HEK293 (cell line): ENCODE measurements around the gene ADAMTS5.

Experiments used
- KLF16 ChIP-seq: fragments of 450-650 bp; formaldehyde crosslinking; IDR thresholded peaks from 2 replicates; pipeline ENCODE4 v1.5.1; 2017; ENCODE audit warnings: missing biosample characterization, missing genetic modification characterization
- TRIM28 ChIP-seq: IDR thresholded peaks from 2 replicates; pipeline ENCODE4 v1.6.1; 2011; ENCODE audit warnings: low read length, control low read depth, borderline replicate concordance
- ZNF121 ChIP-seq: fragments of 450-650 bp; formaldehyde crosslinking; IDR thresholded peaks from 2 replicates; pipeline ENCODE4 v1.5.1; 2016; ENCODE audit warnings: missing biosample characterization, missing genetic modification characterization
- ZNF146 ChIP-seq: fragments of 450-650 bp; formaldehyde crosslinking; IDR thresholded peaks from 2 replicates; pipeline ENCODE4 v1.5.1; 2016; ENCODE audit warnings: missing biosample characterization, missing genetic modification characterization
- ZNF629 ChIP-seq: fragments of 450-650 bp; formaldehyde crosslinking; IDR thresholded peaks from 2 replicates; pipeline ENCODE4 v1.5.1; 2017; ENCODE audit warnings: missing biosample characterization, missing genetic modification characterization
- ZNF660 ChIP-seq: fragments of 450-650 bp; IDR thresholded peaks from 2 replicates; pipeline ENCODE4 v1.5.1; 2018; ENCODE audit warnings: missing biosample characterization, mild to moderate bottlenecking, missing genetic modification characterization
- TF ChIP-seq, protein P1 (sequence below): fragments of 450-650 bp; IDR thresholded peaks from 2 replicates; pipeline ENCODE4 v1.5.1; 2018; ENCODE audit warnings: missing biosample characterization, missing genetic modification characterization
- TF ChIP-seq, protein P2 (sequence below): fragments of 450-650 bp; formaldehyde crosslinking; IDR thresholded peaks from 2 replicates; pipeline ENCODE4 v1.5.1; 2016; ENCODE audit warnings: missing biosample characterization, missing genetic modification characterization
- TF ChIP-seq, protein P3 (sequence below): fragments of 450-650 bp; formaldehyde crosslinking; IDR thresholded peaks from 2 replicates; pipeline ENCODE4 v1.5.1; 2016; ENCODE audit warnings: missing biosample characterization, missing genetic modification characterization, borderline replicate concordance
- TF ChIP-seq, protein P4 (sequence below): fragments of 450-650 bp; formaldehyde crosslinking; IDR thresholded peaks from 2 replicates; pipeline ENCODE4 v1.5.1; 2016; ENCODE audit warnings: missing biosample characterization, missing genetic modification characterization
- TF ChIP-seq, protein P5 (sequence below): fragments of 450-650 bp; formaldehyde crosslinking; IDR thresholded peaks from 2 replicates; pipeline ENCODE4 v1.5.1; 2016; ENCODE audit warnings: missing biosample characterization, missing genetic modification characterization

DNA sequence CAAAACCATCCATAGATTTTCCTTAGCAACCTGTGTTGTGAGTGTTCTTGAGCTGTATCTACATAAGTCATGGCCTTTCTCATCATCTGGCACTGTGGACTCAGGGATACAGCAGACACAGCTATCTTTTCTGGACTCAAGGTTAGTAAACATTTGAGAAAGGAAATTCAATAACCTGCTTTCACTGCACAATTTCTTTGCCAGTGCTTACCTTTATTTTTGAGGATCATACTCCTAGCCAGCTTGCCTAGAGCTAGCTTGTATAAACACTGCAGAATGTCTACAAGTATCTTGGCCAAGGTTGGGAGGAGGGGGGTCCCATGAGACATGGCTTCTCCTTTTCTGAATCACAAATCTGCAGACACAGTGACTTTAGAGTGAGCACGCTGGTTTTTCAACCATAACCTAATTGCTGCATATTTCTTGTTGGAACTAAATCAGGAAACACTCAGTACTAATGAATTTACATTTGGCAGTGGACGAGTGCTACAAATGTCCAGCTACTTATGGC lies 27.2 kb downstream of the ADAMTS5 start:
- TF ChIP-seq, protein P1, sequence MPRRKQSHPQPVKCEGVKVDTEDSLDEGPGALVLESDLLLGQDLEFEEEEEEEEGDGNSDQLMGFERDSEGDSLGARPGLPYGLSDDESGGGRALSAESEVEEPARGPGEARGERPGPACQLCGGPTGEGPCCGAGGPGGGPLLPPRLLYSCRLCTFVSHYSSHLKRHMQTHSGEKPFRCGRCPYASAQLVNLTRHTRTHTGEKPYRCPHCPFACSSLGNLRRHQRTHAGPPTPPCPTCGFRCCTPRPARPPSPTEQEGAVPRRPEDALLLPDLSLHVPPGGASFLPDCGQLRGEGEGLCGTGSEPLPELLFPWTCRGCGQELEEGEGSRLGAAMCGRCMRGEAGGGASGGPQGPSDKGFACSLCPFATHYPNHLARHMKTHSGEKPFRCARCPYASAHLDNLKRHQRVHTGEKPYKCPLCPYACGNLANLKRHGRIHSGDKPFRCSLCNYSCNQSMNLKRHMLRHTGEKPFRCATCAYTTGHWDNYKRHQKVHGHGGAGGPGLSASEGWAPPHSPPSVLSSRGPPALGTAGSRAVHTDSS (tag by site-specific recombination) = no peak
- TF ChIP-seq, protein P2, sequence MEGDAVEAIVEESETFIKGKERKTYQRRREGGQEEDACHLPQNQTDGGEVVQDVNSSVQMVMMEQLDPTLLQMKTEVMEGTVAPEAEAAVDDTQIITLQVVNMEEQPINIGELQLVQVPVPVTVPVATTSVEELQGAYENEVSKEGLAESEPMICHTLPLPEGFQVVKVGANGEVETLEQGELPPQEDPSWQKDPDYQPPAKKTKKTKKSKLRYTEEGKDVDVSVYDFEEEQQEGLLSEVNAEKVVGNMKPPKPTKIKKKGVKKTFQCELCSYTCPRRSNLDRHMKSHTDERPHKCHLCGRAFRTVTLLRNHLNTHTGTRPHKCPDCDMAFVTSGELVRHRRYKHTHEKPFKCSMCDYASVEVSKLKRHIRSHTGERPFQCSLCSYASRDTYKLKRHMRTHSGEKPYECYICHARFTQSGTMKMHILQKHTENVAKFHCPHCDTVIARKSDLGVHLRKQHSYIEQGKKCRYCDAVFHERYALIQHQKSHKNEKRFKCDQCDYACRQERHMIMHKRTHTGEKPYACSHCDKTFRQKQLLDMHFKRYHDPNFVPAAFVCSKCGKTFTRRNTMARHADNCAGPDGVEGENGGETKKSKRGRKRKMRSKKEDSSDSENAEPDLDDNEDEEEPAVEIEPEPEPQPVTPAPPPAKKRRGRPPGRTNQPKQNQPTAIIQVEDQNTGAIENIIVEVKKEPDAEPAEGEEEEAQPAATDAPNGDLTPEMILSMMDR (tag by site-specific recombination) = no peak
- TF ChIP-seq ZNF146 (no peak), ZNF629 (tag by site-specific recombination) (no peak), TRIM28 (no peak), KLF16 (tag by site-specific recombination) (no peak), ZNF660 (tag by site-specific recombination) (no peak), ZNF121 (tag by site-specific recombination) (no peak)
- TF ChIP-seq, protein P3, sequence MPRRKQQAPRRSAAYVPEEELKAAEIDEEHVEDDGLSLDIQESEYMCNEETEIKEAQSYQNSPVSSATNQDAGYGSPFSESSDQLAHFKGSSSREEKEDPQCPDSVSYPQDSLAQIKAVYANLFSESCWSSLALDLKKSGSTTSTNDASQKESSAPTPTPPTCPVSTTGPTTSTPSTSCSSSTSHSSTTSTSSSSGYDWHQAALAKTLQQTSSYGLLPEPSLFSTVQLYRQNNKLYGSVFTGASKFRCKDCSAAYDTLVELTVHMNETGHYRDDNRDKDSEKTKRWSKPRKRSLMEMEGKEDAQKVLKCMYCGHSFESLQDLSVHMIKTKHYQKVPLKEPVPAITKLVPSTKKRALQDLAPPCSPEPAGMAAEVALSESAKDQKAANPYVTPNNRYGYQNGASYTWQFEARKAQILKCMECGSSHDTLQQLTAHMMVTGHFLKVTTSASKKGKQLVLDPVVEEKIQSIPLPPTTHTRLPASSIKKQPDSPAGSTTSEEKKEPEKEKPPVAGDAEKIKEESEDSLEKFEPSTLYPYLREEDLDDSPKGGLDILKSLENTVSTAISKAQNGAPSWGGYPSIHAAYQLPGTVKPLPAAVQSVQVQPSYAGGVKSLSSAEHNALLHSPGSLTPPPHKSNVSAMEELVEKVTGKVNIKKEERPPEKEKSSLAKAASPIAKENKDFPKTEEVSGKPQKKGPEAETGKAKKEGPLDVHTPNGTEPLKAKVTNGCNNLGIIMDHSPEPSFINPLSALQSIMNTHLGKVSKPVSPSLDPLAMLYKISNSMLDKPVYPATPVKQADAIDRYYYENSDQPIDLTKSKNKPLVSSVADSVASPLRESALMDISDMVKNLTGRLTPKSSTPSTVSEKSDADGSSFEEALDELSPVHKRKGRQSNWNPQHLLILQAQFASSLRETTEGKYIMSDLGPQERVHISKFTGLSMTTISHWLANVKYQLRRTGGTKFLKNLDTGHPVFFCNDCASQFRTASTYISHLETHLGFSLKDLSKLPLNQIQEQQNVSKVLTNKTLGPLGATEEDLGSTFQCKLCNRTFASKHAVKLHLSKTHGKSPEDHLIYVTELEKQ (tag by site-specific recombination) = no peak
- TF ChIP-seq, protein P4, sequence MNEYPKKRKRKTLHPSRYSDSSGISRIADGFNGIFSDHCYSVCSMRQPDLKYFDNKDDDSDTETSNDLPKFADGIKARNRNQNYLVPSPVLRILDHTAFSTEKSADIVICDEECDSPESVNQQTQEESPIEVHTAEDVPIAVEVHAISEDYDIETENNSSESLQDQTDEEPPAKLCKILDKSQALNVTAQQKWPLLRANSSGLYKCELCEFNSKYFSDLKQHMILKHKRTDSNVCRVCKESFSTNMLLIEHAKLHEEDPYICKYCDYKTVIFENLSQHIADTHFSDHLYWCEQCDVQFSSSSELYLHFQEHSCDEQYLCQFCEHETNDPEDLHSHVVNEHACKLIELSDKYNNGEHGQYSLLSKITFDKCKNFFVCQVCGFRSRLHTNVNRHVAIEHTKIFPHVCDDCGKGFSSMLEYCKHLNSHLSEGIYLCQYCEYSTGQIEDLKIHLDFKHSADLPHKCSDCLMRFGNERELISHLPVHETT (tag by site-specific recombination) = no peak
- TF ChIP-seq, protein P5, sequence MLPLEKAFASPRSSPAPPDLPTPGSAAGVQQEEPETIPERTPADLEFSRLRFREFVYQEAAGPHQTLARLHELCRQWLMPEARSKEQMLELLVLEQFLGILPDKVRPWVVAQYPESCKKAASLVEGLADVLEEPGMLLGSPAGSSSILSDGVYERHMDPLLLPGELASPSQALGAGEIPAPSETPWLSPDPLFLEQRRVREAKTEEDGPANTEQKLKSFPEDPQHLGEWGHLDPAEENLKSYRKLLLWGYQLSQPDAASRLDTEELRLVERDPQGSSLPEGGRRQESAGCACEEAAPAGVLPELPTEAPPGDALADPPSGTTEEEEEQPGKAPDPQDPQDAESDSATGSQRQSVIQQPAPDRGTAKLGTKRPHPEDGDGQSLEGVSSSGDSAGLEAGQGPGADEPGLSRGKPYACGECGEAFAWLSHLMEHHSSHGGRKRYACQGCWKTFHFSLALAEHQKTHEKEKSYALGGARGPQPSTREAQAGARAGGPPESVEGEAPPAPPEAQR = no peak
